Gastrocnemius medialis (tissue), 4 donors: ENCODE measurements around the gene TIMP3.

Experiments used
- POLR2A ChIP-seq, 2 donors: fragments of 450-650 bp; IDR thresholded peaks; one replicate each; pipeline ENCODE4 v1.6.1; 2017; ENCODE audit warnings: antibody characterized with exemption in 2 of 2, mild to moderate bottlenecking in 2 of 2, moderate library complexity in 2 of 2
- TF ChIP-seq, protein P1 (sequence below), 5 experiments: fragments of 450-650 bp in 3 of 5; fragments of 200-600 bp in 2 of 5; sonication (generic) in 2 of 5; IDR thresholded peaks in 4 of 5; conservative IDR thresholded peaks in 1 of 5; 1 replicate in 4 of 5; 2 replicates in 1 of 5; pipeline ENCODE4 v1.5.1; 2016 to 2019; ENCODE audit warnings: antibody characterized with exemption in 5 of 5, mild to moderate bottlenecking in 3 of 5, moderate library complexity in 3 of 5

DNA sequence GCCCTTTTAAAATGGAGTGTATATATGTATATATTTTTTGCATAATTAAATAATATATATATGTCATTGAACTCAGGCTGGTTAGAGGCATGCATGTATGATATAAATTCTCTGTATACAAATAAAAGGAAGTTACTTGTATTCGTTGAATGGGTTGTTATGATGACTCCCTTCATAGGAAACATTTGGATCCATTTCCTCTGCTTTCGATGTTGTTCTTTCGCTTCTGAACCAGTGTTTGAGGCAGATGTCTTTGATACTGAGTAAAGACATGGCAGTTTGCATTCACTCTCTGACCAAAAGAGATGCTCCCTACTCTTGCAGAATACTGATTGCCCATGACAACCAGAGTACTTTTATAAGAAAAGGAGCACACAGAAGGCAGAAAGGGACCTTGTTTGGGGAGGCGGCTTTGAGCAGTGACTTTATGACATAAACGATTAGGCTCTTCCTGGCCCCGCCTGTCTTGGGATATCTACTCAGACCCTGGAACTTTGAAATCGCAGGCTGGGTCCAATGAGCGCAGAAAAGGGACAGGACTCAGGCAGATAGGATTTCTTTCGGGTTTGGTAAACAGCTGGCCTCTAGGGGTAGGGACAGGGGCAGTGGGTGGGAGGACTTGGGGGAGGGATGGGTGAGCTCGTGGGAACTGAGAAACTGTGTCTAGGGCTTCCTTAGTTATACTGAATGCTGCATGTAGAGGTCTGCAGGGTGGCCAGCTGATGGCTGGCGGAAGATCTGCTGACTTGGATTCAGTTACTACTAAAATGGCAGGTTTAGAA lies 23.2 kb downstream of the TIMP3 start:
- TF ChIP-seq, protein P1, sequence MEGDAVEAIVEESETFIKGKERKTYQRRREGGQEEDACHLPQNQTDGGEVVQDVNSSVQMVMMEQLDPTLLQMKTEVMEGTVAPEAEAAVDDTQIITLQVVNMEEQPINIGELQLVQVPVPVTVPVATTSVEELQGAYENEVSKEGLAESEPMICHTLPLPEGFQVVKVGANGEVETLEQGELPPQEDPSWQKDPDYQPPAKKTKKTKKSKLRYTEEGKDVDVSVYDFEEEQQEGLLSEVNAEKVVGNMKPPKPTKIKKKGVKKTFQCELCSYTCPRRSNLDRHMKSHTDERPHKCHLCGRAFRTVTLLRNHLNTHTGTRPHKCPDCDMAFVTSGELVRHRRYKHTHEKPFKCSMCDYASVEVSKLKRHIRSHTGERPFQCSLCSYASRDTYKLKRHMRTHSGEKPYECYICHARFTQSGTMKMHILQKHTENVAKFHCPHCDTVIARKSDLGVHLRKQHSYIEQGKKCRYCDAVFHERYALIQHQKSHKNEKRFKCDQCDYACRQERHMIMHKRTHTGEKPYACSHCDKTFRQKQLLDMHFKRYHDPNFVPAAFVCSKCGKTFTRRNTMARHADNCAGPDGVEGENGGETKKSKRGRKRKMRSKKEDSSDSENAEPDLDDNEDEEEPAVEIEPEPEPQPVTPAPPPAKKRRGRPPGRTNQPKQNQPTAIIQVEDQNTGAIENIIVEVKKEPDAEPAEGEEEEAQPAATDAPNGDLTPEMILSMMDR (IDR thresholded peaks at IDR 0.05 in 4 of 5, conservative IDR thresholded peaks at IDR 0.05 in 1 of 5): no peak
- no peak for TF ChIP-seq POLR2A (IDR thresholded peaks at IDR 0.05)
